RWPE2 (cell line): ENCODE measurements around the gene THAP8.

Experiments
- ATAC-seq: fragments of 200-7000 bp; cut with Tn5 transposase; 3 replicates; pipeline ENCODE4 v1.9.1; 2021; ENCODE audit warnings: low read depth
- DNase-seq: peaks from one replicate; pipeline ENCODE4 v3.0.0-alpha.2; 2020; ENCODE audit warnings: low spot score
- H3K27ac ChIP-seq: fragments of 450-650 bp; 2 replicates; pipeline ENCODE4 v1.5.1; 2017; ENCODE audit warnings: mild to moderate bottlenecking; ENCODE audit not compliant: poor library complexity, severe bottlenecking
- H3K27me3 ChIP-seq: fragments of 250-450 bp; sonication (Bioruptor Pico); 2 replicates; pipeline ENCODE4 v1.5.1; 2021; ENCODE audit warnings: mild to moderate bottlenecking, moderate library complexity; ENCODE audit not compliant: insufficient read depth, poor library complexity, severe bottlenecking
- H3K36me3 ChIP-seq: fragments of 250-450 bp; sonication (Bioruptor Pico); 2 replicates; pipeline ENCODE4 v1.5.1; 2020; ENCODE audit warnings: low read depth, mild to moderate bottlenecking, moderate library complexity
- H3K4me1 ChIP-seq: fragments of 250-450 bp; sonication (Bioruptor Pico); 2 replicates; pipeline ENCODE4 v1.5.1; 2021; ENCODE audit warnings: mild to moderate bottlenecking, moderate library complexity; ENCODE audit not compliant: insufficient read depth, poor library complexity, severe bottlenecking
- H3K4me3 ChIP-seq: fragments of 250-450 bp; sonication (Bioruptor Pico); 2 replicates; pipeline ENCODE4 v1.5.1; 2021; ENCODE audit warnings: mild to moderate bottlenecking, moderate library complexity; ENCODE audit not compliant: severe bottlenecking
- H3K9me3 ChIP-seq: fragments of 250-450 bp; sonication (Bioruptor Pico); 2 replicates; pipeline ENCODE4 v1.5.1; 2021; ENCODE audit warnings: mild to moderate bottlenecking, moderate library complexity; ENCODE audit not compliant: severe bottlenecking
- CTCF ChIP-seq: fragments of 450-650 bp; IDR thresholded peaks from one replicate; pipeline ENCODE4 v1.5.1; 2017; ENCODE audit warnings: mild to moderate bottlenecking, moderate library complexity; ENCODE audit not compliant: poor library complexity, severe bottlenecking

THAP8 gene

GRCh38 chr19:36054119-36054732, at the start of gene THAP8:
TSS of gene THAP8 (minus strand) at chr19:36054285. CDS start at chr19:36054217, 68 bp downstream.
- peaks cover 3% of the 10 kb centered on the region for H3K4me1 ChIP-seq
- peak within 1 kb of the TSS; percentile 79 for H3K4me3 ChIP-seq
- DNase-seq = peak; percentile 98
- peak; percentile 79 for ATAC-seq
- H3K27me3 ChIP-seq = no peaks in the 10 kb centered on the region
- peak within 1 kb of the TSS; percentile 80 for H3K27ac ChIP-seq
- peaks cover 7% of the 10 kb centered on the region; the same call in 1 of the 2 replicates for H3K36me3 ChIP-seq
- peak; percentile 47 for TF ChIP-seq CTCF
- H3K9me3 ChIP-seq = no peaks in the 10 kb centered on the region

GRCh38 chr19:36103040-36103626, 49.0 kb upstream of the THAP8 start:
- ATAC-seq = no peak
- Histone ChIP-seq H3K9me3 (no peaks in the 10 kb centered on the region), H3K27ac (no peak overlapping the region), H3K27me3 (no peaks in the 10 kb centered on the region), H3K36me3 (peaks cover 31% of the 10 kb centered on the region), H3K4me1 (no peaks in the 10 kb centered on the region), H3K4me3 (no peak overlapping the region)
- DNase-seq = no peak
- TF ChIP-seq CTCF = no peak

GRCh38 chr19:36101550-36102327, 47.7 kb upstream of the THAP8 start:
- Histone ChIP-seq H3K9me3 (no peaks in the 10 kb centered on the region), H3K27me3 (no peaks in the 10 kb centered on the region), H3K4me1 (no peaks in the 10 kb centered on the region), H3K4me3 (no peak overlapping the region), H3K27ac (no peak overlapping the region), H3K36me3 (peaks cover 31% of the 10 kb centered on the region)
- TF ChIP-seq CTCF = no peak
- ATAC-seq (peak; percentile 38; the same call in 1 of the 3 replicates), DNase-seq (no peak)

- Histone ChIP-seq H3K4me3 (no peak overlapping the region), H3K36me3 (peaks cover 31% of the 10 kb centered on the region), H3K27me3 (no peaks in the 10 kb centered on the region), H3K27ac (no peak overlapping the region), H3K4me1 (no peaks in the 10 kb centered on the region), H3K9me3 (no peaks in the 10 kb centered on the region)
- no peak for TF ChIP-seq CTCF
- DNase-seq (no peak), ATAC-seq (no peak)
These were observed 46.4 kb upstream of the THAP8 start for GRCh38 chr19:36100476-36100875.
